Neural progenitor cell (in vitro differentiated cells): ENCODE results near the gene ZBED5.

Experiments used
- CTCF ChIP-seq: fragments of 200-600 bp; sonication (generic); IDR thresholded peaks from 2 replicates; pipeline ENCODE4 v1.5.1; 2017; ENCODE audit warnings: antibody characterized with exemption, mild to moderate bottlenecking
- EZH2 ChIP-seq: fragments of 200-600 bp; sonication (generic); IDR thresholded peaks from 2 replicates; pipeline ENCODE4 v1.6.1; 2017; ENCODE audit warnings: antibody characterized with exemption, mild to moderate bottlenecking, moderate library complexity
- EZH2phosphoT487 ChIP-seq: fragments of 200-600 bp; sonication (generic); IDR thresholded peaks from 2 replicates; pipeline ENCODE4 v1.6.1; 2017; ENCODE audit warnings: antibody characterized with exemption

- no peak for TF ChIP-seq EZH2phosphoT487
- no peak for TF ChIP-seq CTCF
- no peak for TF ChIP-seq EZH2
Measured at GRCh38 chr11:10886652-10887250, 28.9 kb upstream of the ZBED5 start.
